ENCODE measurements around the gene ANKRD55. TPM values are rescaled to one million over a fixed set of nuclear protein-coding genes. Genes with fewer than 3 reads are reported as not detected.
A peak's percentile ranks its signal among the peaks of the same experiment; 100 is the strongest.

ANKRD55 gene
- total and polyA plus RNA-seq, 9 of the 15 experiments (the other 6 are each of a cell fraction or from before 2014, with no cell fraction given), result 3.4 to 10.6 (median 6.5) TPM

DNA sequence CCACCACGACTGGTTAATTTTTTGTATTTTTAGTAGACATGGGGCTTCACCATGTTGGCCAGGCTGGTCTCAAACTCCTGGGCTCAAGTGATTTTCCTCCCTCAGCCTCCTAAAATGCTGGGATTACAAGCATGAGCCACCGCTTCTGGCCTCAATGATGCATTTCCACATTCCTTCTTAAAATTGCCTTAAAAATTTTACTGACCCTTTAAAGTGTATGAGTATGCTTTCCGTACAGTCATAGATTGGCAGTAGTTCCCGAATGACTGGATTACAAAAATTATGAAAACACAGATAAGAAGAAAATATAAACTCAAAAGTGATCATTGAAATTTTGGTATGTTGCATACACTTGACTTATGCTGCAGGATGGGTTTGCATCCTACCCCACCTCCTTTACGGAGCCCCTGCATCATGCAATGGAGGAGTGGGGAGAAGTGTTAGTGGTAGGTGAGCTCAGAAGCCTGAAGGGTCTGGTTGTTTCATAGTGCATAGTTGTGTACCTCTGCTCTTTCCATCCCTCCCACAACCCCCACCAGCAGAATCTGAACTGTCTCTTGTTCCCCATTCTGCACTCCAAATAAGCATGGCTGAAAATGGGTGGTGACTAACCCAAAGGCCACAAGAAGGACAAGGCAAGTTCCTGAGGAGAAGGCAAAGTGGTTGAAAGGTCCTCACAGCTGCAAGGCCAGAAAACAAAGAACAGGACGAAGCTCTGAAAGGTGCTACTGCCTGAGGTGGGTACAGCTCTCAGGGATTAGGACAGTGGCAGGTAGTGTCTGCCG, 26.8 kb downstream of the ANKRD55 start:
- TF ChIP-seq ELF1 (tag; IDR thresholded peaks at IDR 0.05) (no peak), PRPF4 (IDR thresholded peaks at IDR 0.05; ENCODE audit: insufficient read depth, low read depth, low read length, poor library complexity, severe bottlenecking) (no peak), SRSF7 (optimal IDR thresholded peaks at IDR 0.05; ENCODE audit: low read depth, low read length) (no peak), SMARCE1 (IDR thresholded peaks at IDR 0.05) (no peak), RBM34 (IDR thresholded peaks at IDR 0.05; ENCODE audit: borderline replicate concordance, insufficient read depth, low read length) (no peak), CCAR2 (IDR thresholded peaks at IDR 0.05; ENCODE audit: low read depth, low read length) (no peak), RBM22 (IDR thresholded peaks at IDR 0.05; ENCODE audit: low read depth, low read length, poor library complexity, severe bottlenecking) (no peak), NR0B1 (IDR thresholded peaks at IDR 0.05; ENCODE audit: partially characterized antibody) (no peak), CBFA2T2 (conservative IDR thresholded peaks at IDR 0.05) (no peak), ZNF696 (CRISPR knock-in tag; conservative IDR thresholded peaks at IDR 0.05) (no peak), MECOM (CRISPR knock-in tag; IDR thresholded peaks at IDR 0.05) (no peak), PHB2 (IDR thresholded peaks at IDR 0.05; ENCODE audit: low read depth) (no peak), MEF2A (IDR thresholded peaks at IDR 0.05; ENCODE audit: control insufficient read depth, low read depth, low read length) (no peak), NFRKB (IDR thresholded peaks at IDR 0.05; ENCODE audit: low read depth) (no peak), ARHGAP35 (IDR thresholded peaks at IDR 0.05; ENCODE audit: partially characterized antibody) (no peak)
- TF ChIP-seq, protein P1, sequence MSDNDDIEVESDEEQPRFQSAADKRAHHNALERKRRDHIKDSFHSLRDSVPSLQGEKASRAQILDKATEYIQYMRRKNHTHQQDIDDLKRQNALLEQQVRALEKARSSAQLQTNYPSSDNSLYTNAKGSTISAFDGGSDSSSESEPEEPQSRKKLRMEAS (CRISPR knock-in tag; IDR thresholded peaks at IDR 0.05), result no peak
- TF ChIP-seq, protein P2, sequence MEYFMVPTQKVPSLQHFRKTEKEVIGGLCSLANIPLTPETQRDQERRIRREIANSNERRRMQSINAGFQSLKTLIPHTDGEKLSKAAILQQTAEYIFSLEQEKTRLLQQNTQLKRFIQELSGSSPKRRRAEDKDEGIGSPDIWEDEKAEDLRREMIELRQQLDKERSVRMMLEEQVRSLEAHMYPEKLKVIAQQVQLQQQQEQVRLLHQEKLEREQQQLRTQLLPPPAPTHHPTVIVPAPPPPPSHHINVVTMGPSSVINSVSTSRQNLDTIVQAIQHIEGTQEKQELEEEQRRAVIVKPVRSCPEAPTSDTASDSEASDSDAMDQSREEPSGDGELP (CRISPR knock-in tag; IDR thresholded peaks at IDR 0.05; ENCODE audit: borderline replicate concordance), result no peak
- CTCF ChIA-PET (ENCODE audit: low intra/inter-chr PET ratio), result interaction anchor here (0.7 kb wide), 1 partner anchor 250 kb away, joined by 3 read pairs; no protein-coding TSS in a partner anchor
- in situ Hi-C loops (cut with MboI), result no loop called here

More for the DNA sequence above, 26.8 kb downstream of the ANKRD55 start:
- ATAC-seq (no peak; the same call in 2 of the 3 replicates), FAIRE-seq (no peak), DNase-seq (ENCODE audit: extremely low read depth in 1 of 4, low spot score in 3 of 4) (no peak)
- H2AFZ ChIP-seq (ENCODE audit: low read depth, low read length), result peak overlapping the region; percentile 68
- 40% methylated on average over 7 of the region's 7 CpGs for WGBS (ENCODE audit: insufficient coverage, low coverage, missing lambda C conversion rate)
- no peaks in the 10 kb centered on the region for H3K79me2 ChIP-seq (ENCODE audit: control insufficient read depth, insufficient read depth, low read length)
- BruUV-seq (replicated peaks), result no TSS peak
- no peaks in the 10 kb centered on the region; a peak in 1 of 5 replicates for H3K4me1 ChIP-seq (replicated peaks in 1 of 2; ENCODE audit: control insufficient read depth in 2 of 2, insufficient read depth in 2 of 2, low read length in 2 of 2)
- intact Hi-C loops (cut with micrococcal nuclease), result loop anchor here (10.0 kb wide), 1 partner anchor 1032 kb away; the partner anchor contains the start of gene CDC20B
- no peak overlapping the region for H3K4me2 ChIP-seq (ENCODE audit: insufficient read depth, low read length)
- POLR2A ChIA-PET, result no interaction called here
- H3K4me3 ChIP-seq, result no peak overlapping the region
- peaks cover 2% of the 10 kb centered on the region for H3K9me1 ChIP-seq (ENCODE audit: control insufficient read depth, insufficient read depth, low read length)
- H3K27me3 ChIP-seq (ENCODE audit: control insufficient read depth in 2 of 2, insufficient read depth in 2 of 2, low read length in 2 of 2), result no peaks in the 10 kb centered on the region
- no peaks in the 10 kb centered on the region for H4K20me1 ChIP-seq (replicated peaks; ENCODE audit: control insufficient read depth, insufficient read depth, low read length)
- no peaks in the 10 kb centered on the region for H3K36me3 ChIP-seq (ENCODE audit: control insufficient read depth, insufficient read depth, low read length)
- no peak overlapping the region for H3K27ac ChIP-seq (ENCODE audit: extremely low read depth, low read depth, low read length)
- H3K9me3 ChIP-seq (replicated peaks; ENCODE audit: control insufficient read depth, insufficient read depth, low read depth, low read length), result 0 out of 2 replicates have a peak, but pooled peaks cover 1% of the 10 kb centered on the region
- H3K9ac ChIP-seq (ENCODE audit: insufficient read depth in 1 of 2, low read depth in 2 of 2, low read length in 2 of 2), result peak overlapping the region in 1 of 2 experiments; percentile 16; a peak in 1 of 4 replicates

All from K562 (cell line).